NCI-H1436 (cell line): ENCODE measurements around the gene INTS7.
"Not testable (repeated sequence)": the region's sequence is repeated elsewhere in the genome, so short reads cannot be mapped to it uniquely, and the experiment has no call there.

ENCODE experiments used
- DNase-seq: peaks from one replicate; lab custom pipeline; 2025; lab: John Stamatoyannopoulos, UW

Gene INTS7

GRCh38 chr1:211935448-211935970, 99.8 kb downstream of the INTS7 start:
- DNase-seq = no peak

- no peak for DNase-seq
Measured at GRCh38 chr1:211933946-211934714, 101.2 kb downstream of the INTS7 start.

- DNase-seq = no peak
Measured at GRCh38 chr1:211932933-211933254, 102.5 kb downstream of the INTS7 start.

- DNase-seq = no peak
Measured at GRCh38 chr1:211932231-211932932, 103.0 kb downstream of the INTS7 start.

GRCh38 chr1:211929683-211930082, 105.7 kb downstream of the INTS7 start:
- DNase-seq = no peak

- peak; percentile 73 for DNase-seq
Measured at GRCh38 chr1:211928993-211929637, 106.2 kb downstream of the INTS7 start.

- peak; percentile 89 for DNase-seq
Measured at GRCh38 chr1:211928290-211928801, 107.0 kb downstream of the INTS7 start.

GRCh38 chr1:211925016-211925415, 110.3 kb downstream of the INTS7 start:
- DNase-seq = peak; percentile 76

- no peak for DNase-seq
Measured at GRCh38 chr1:211924256-211924655, 111.1 kb downstream of the INTS7 start.

- DNase-seq = no peak
Measured at GRCh38 chr1:211923095-211923494, 112.3 kb downstream of the INTS7 start.

GRCh38 chr1:211921579-211922095, 113.7 kb downstream of the INTS7 start:
- DNase-seq = no peak

- no peak for DNase-seq
Measured at GRCh38 chr1:211920602-211921226, 114.6 kb downstream of the INTS7 start.

GRCh38 chr1:211920141-211920572, 115.2 kb downstream of the INTS7 start:
- no peak for DNase-seq

GRCh38 chr1:211918843-211919414, 116.4 kb downstream of the INTS7 start:
- DNase-seq = no peak

GRCh38 chr1:211916458-211916857, 118.9 kb downstream of the INTS7 start:
- not testable (repeated sequence) for DNase-seq

GRCh38 chr1:211915924-211916323, 119.4 kb downstream of the INTS7 start:
- DNase-seq = no peak

- no peak for DNase-seq
Measured at GRCh38 chr1:211912844-211913432, 122.4 kb downstream of the INTS7 start.

GRCh38 chr1:211912038-211912437, 123.3 kb downstream of the INTS7 start:
- no peak for DNase-seq

- no peak for DNase-seq
Measured at GRCh38 chr1:211910913-211911485, 124.4 kb downstream of the INTS7 start.

GRCh38 chr1:211910113-211910884, 125.1 kb downstream of the INTS7 start:
- DNase-seq = no peak
